ENCODE measurements around the gene TMPRSS4.
A peak's percentile ranks its signal among the peaks of the same experiment; 100 is the strongest.

TMPRSS4 gene

GRCh38 chr11:118108513-118108912 is 31.6 kb downstream of the TMPRSS4 start:
- DNase-seq: no peak

- DNase-seq: no peak
Measured at GRCh38 chr11:118109231-118109630, 32.4 kb downstream of the TMPRSS4 start.

- no peak for DNase-seq
Measured at GRCh38 chr11:118111019-118111743, 34.3 kb downstream of the TMPRSS4 start.

GRCh38 chr11:118111744-118112035 is 34.8 kb downstream of the TMPRSS4 start:
- DNase-seq: no peak

- no peak for DNase-seq
Measured at GRCh38 chr11:118112711-118113430, 36.0 kb downstream of the TMPRSS4 start.

- no peak for DNase-seq
Measured at GRCh38 chr11:118114266-118114665, 37.4 kb downstream of the TMPRSS4 start.

- DNase-seq: no peak
Measured at GRCh38 chr11:118115048-118115447, 38.2 kb downstream of the TMPRSS4 start.

GRCh38 chr11:118117790-118118601 is 41.1 kb downstream of the TMPRSS4 start:
- no peak for DNase-seq

- no peak for DNase-seq
Measured at GRCh38 chr11:118120793-118121192, 43.9 kb downstream of the TMPRSS4 start.

GRCh38 chr11:118124929-118125535 is 48.2 kb downstream of the TMPRSS4 start:
- DNase-seq: no peak

- no peak for DNase-seq
Measured at GRCh38 chr11:118126082-118126838, 49.4 kb downstream of the TMPRSS4 start.

GRCh38 chr11:118128310-118128709 is 51.4 kb downstream of the TMPRSS4 start:
- DNase-seq: no peak

GRCh38 chr11:118128721-118129470 is 52.0 kb downstream of the TMPRSS4 start:
- peak; percentile 82 for DNase-seq

- peak; percentile 58 for DNase-seq
Measured at GRCh38 chr11:118129471-118130172, 52.7 kb downstream of the TMPRSS4 start.

GRCh38 chr11:118132385-118133151 is 55.7 kb downstream of the TMPRSS4 start:
- DNase-seq: no peak

- no peak for DNase-seq
Measured at GRCh38 chr11:118133816-118134215, 56.9 kb downstream of the TMPRSS4 start.

GRCh38 chr11:118135051-118135795 is 58.3 kb downstream of the TMPRSS4 start:
- no peak for DNase-seq

GRCh38 chr11:118135796-118136165 is 58.9 kb downstream of the TMPRSS4 start:
- no peak for DNase-seq

GRCh38 chr11:118136341-118136740 is 59.5 kb downstream of the TMPRSS4 start:
- no peak for DNase-seq

- no peak for DNase-seq
Measured at GRCh38 chr11:118136801-118137200, 59.9 kb downstream of the TMPRSS4 start.

Data from suppressor macrophage treated with lipopolysaccharide for 4 hours (primary cell).